GM23248 (cell line): ENCODE results near the gene PSMB8. TPM values are rescaled to one million over a fixed set of nuclear protein-coding genes. Genes with fewer than 3 reads are reported as not detected.

Experiments
- DNase-seq: peaks from one replicate; pipeline ENCODE4 v3.0.0-alpha.2; 2015
- H2AFZ ChIP-seq: fragments of 200-600 bp; sonication (generic); 2 replicates; pipeline ENCODE4 v1.6.1; 2016; ENCODE audit warnings: antibody characterized with exemption
- H3F3A ChIP-seq: fragments of 200-600 bp; sonication (generic); 2 replicates; pipeline ENCODE4 v1.6.1; 2016; ENCODE audit warnings: mild to moderate bottlenecking, antibody characterized with exemption, mixed run types; ENCODE audit not compliant: insufficient read depth
- H3K27ac ChIP-seq: fragments of 200-600 bp; sonication (generic); 2 replicates; pipeline ENCODE4 v1.5.1; 2016; ENCODE audit warnings: mild to moderate bottlenecking
- H3K27me3 ChIP-seq: fragments of 200-600 bp; sonication (generic); replicated peaks from 2 replicates; pipeline ENCODE4 v1.6.1; 2016; ENCODE audit warnings: mild to moderate bottlenecking; ENCODE audit not compliant: insufficient read depth
- H3K36me3 ChIP-seq: fragments of 200-600 bp; sonication (generic); 2 replicates; pipeline ENCODE4 v1.6.1; 2016; ENCODE audit warnings: low read depth, mild to moderate bottlenecking
- H3K4me1 ChIP-seq: fragments of 200-600 bp; sonication (generic); 2 replicates; pipeline ENCODE4 v1.6.1; 2016; ENCODE audit warnings: mild to moderate bottlenecking; ENCODE audit not compliant: insufficient read depth
- H3K4me2 ChIP-seq: fragments of 200-600 bp; sonication (generic); one replicate; pipeline ENCODE4 v1.6.1; 2016; ENCODE audit warnings: mild to moderate bottlenecking; ENCODE audit not compliant: unreplicated experiment
- H3K4me3 ChIP-seq: fragments of 200-600 bp; sonication (generic); 2 replicates; pipeline ENCODE4 v1.5.1; 2016; ENCODE audit warnings: mild to moderate bottlenecking
- H3K79me2 ChIP-seq: fragments of 200-600 bp; sonication (generic); 2 replicates; pipeline ENCODE4 v1.6.1; 2016; ENCODE audit warnings: mild to moderate bottlenecking; ENCODE audit not compliant: insufficient read depth
- H3K9ac ChIP-seq: fragments of 200-600 bp; sonication (generic); 2 replicates; pipeline ENCODE4 v1.6.1; 2016; ENCODE audit warnings: mild to moderate bottlenecking
- H3K9me2 ChIP-seq: fragments of 200-600 bp; sonication (generic); 2 replicates; pipeline ENCODE4 v1.6.1; 2016; ENCODE audit warnings: mixed run types, mild to moderate bottlenecking, moderate library complexity; ENCODE audit not compliant: insufficient read depth
- H3K9me3 ChIP-seq: fragments of 200-600 bp; sonication (generic); one replicate; pipeline ENCODE4 v1.6.1; 2017; ENCODE audit warnings: low read depth
- H4K20me1 ChIP-seq: fragments of 200-600 bp; sonication (generic); 2 replicates; pipeline ENCODE4 v1.6.0; 2016; ENCODE audit not compliant: insufficient read depth
- EZH2 ChIP-seq: fragments of 200-600 bp; sonication (generic); IDR thresholded peaks from 2 replicates; pipeline ENCODE4 v1.6.1; 2018; ENCODE audit warnings: antibody characterized with exemption, mild to moderate bottlenecking; ENCODE audit not compliant: insufficient read depth, poor library complexity, severe bottlenecking
- EZH2phosphoT487 ChIP-seq: fragments of 200-600 bp; sonication (generic); IDR thresholded peaks from 2 replicates; pipeline ENCODE4 v1.6.1; 2018; ENCODE audit warnings: antibody characterized with exemption, moderate library complexity, mild to moderate bottlenecking, low read depth; ENCODE audit not compliant: insufficient read depth
- whole genome bisulfite sequencing, 2 experiments: methylation state at CpG; one replicate each; pipeline ENCODE4 v1.1.6; 2015 to 2017; ENCODE audit warnings: low lambda C conversion rate in 2 of 2, low coverage in 1 of 2; ENCODE audit errors: missing lambda C conversion rate in 2 of 2; 5-methylcytosine and 5-hydroxymethylcytosine counted together
- in situ Hi-C: fragments of 300-500 bp; cut with MboI; formaldehyde crosslinking; loops from 2 replicates; pipeline ENCODE4 v1.15.0; 2020
- polyA plus RNA-seq: library from polyadenylated mRNA; unstranded; fragments of >200 nt; fragmentation: Nextera tagmentation; extraction: Ambion mirVana; gene quantifications from 2 replicates; pipeline ENCODE4 v1.2.1, GENCODE V29; 2016
- total RNA-seq: library from RNA; depleted of rRNA; stranded (reverse); fragments of >200 nt; shearing (Covaris generic); gene quantifications from 2 replicates; pipeline ENCODE4 v1.2.3, GENCODE V29; 2014

The PSMB8 gene
- total and polyA plus RNA-seq, 2 experiments from 2014 or later, result 27.2 to 33.5 TPM

DNA sequence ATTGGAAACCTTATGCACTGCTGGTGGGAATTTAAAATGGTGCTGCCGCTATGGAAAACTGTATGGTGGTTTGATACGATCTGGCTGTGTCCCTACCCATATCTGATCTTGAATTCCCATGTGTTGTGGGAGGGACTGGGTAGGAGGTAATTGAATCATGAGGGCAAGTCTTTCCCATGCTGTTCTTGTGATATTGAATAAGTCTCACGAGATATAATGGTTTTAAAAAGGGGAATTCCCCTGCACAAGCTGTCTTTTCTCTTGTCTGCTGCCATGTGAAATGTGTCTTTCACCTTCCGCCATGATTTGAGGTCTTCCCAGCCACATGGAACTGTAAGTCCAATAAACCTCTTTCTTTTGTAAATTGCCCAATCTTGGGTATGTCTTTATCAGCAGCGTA, 10.2 kb downstream of the PSMB8 start:
- no peaks in the 10 kb centered on the region for H3K9me3 ChIP-seq
- H4K20me1 ChIP-seq, result no peaks in the 10 kb centered on the region
- H3K27ac ChIP-seq, result no peak overlapping the region
- 97 to 98% methylated on average over 5 of the region's 5 CpGs for WGBS, 2 experiments
- peaks cover 8% of the 10 kb centered on the region; the same call in 1 of the 2 replicates for H3K4me1 ChIP-seq
- H3K4me2 ChIP-seq, result no peak overlapping the region
- H3K27me3 ChIP-seq, result no peaks in the 10 kb centered on the region
- in situ Hi-C loops, result no loop called here
- no peak for DNase-seq
- no peak overlapping the region for H3K4me3 ChIP-seq
- no peaks in the 10 kb centered on the region for H3K36me3 ChIP-seq
- no peak overlapping the region for H2AFZ ChIP-seq
- no peaks in the 10 kb centered on the region for H3F3A ChIP-seq
- 0 out of 2 replicates have a peak, but pooled peaks cover 4% of the 10 kb centered on the region for H3K79me2 ChIP-seq
- no peak overlapping the region for H3K9ac ChIP-seq
- no peaks in the 10 kb centered on the region for H3K9me2 ChIP-seq
- no peak for TF ChIP-seq EZH2
- TF ChIP-seq EZH2phosphoT487, result no peak

DNA sequence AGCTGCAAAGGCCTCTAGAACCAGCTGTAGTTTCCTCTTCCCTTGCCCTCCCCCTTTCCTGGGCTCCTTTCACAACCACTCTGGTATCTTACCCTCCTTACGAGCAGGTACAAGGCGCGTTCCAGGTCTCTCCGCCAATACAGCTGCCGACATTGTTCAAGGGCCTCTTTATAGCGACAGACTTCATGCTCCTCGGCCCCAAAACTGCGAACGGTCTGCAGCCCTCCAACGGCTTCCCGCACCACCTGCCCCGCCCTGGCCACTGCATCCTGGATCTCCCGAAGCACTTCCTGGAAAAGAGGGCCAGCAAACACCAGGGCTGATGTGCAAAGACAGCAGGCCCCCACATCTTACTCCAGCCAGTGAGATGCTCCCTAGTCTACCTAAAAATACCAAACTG, 11.3 kb downstream of the PSMB8 start:
- H3K36me3 ChIP-seq, result no peaks in the 10 kb centered on the region
- no peaks in the 10 kb centered on the region for H3K9me2 ChIP-seq
- no peaks in the 10 kb centered on the region for H4K20me1 ChIP-seq
- no peaks in the 10 kb centered on the region for H3K9me3 ChIP-seq
- H3K79me2 ChIP-seq, result 0 out of 2 replicates have a peak, but pooled peaks cover 4% of the 10 kb centered on the region
- WGBS, 2 experiments, result 90 to 91% methylated on average over 13 of the region's 13 CpGs
- no peak overlapping the region for H2AFZ ChIP-seq
- H3K27ac ChIP-seq, result no peak overlapping the region
- H3K9ac ChIP-seq, result no peak overlapping the region
- peaks cover 7% of the 10 kb centered on the region; the same call in 1 of the 2 replicates for H3K4me1 ChIP-seq
- no peak for DNase-seq
- no peaks in the 10 kb centered on the region for H3F3A ChIP-seq
- H3K27me3 ChIP-seq, result no peaks in the 10 kb centered on the region
- TF ChIP-seq EZH2, result no peak
- no peak for TF ChIP-seq EZH2phosphoT487
- in situ Hi-C loops, result no loop called here
- H3K4me2 ChIP-seq, result no peak overlapping the region
- no peak overlapping the region for H3K4me3 ChIP-seq

DNA sequence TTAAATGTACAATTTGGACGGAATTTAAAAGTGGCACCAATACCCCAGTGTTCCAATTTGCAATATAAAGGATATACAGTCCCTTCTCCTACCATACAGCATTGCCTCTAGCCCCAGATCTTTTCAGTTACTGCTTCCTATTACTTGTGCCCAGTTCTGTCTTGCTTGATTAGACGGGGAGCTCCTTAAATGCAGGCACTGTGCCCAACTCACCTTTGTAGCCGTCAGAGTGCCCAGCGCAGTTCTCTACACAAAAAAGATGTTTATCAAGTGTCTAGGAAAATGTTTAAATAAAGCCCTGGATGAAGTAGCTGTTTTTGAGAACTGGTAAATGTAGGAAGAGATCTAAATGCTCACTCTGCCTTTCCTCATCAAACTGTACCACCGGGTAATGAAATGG, 12.9 kb downstream of the PSMB8 start:
- in situ Hi-C loops, result no loop called here
- no peaks in the 10 kb centered on the region for H3K36me3 ChIP-seq
- H3K4me1 ChIP-seq, result peaks cover 5% of the 10 kb centered on the region; the same call in 1 of the 2 replicates
- no peaks in the 10 kb centered on the region for H4K20me1 ChIP-seq
- H3K9me2 ChIP-seq, result no peaks in the 10 kb centered on the region
- H3F3A ChIP-seq, result peaks cover 13% of the 10 kb centered on the region
- no peak overlapping the region for H3K4me2 ChIP-seq
- TF ChIP-seq EZH2 (no peak), EZH2phosphoT487 (no peak)
- no peaks in the 10 kb centered on the region for H3K79me2 ChIP-seq
- 76 to 83% methylated on average over 5 of the region's 5 CpGs for WGBS, 2 experiments
- no peaks in the 10 kb centered on the region for H3K9me3 ChIP-seq
- H3K27me3 ChIP-seq, result no peaks in the 10 kb centered on the region
- no peak overlapping the region for H3K4me3 ChIP-seq
- no peak overlapping the region for H2AFZ ChIP-seq
- H3K9ac ChIP-seq, result no peak overlapping the region
- H3K27ac ChIP-seq, result no peak overlapping the region
- DNase-seq, result no peak

DNA sequence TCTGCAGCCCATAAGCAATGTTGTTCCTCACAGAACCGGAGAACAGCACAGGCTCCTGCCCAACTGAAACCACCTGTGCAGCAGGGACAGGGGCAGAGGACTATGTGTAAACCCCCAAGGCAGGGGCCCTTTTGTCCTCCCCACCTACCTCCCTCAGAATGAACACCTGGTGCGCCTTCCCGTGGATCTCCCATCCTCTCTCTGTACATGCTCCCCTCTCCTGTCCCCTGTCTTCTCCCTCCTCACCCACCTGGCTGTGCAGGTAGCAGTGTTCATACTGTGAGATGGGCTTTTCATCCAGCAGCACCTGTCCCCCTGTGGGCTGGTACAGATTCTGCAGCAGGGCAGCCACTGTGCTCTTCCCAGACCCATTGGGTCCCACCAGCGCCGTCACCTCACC, 13.8 kb downstream of the PSMB8 start:
- Histone ChIP-seq H3K4me2 (no peak overlapping the region), H3K4me3 (no peak overlapping the region), H3K4me1 (peaks cover 5% of the 10 kb centered on the region; the same call in 1 of the 2 replicates), H2AFZ (no peak overlapping the region), H3K9me3 (no peaks in the 10 kb centered on the region), H3K9me2 (no peaks in the 10 kb centered on the region), H3K36me3 (no peaks in the 10 kb centered on the region), H4K20me1 (no peaks in the 10 kb centered on the region), H3K27me3 (no peaks in the 10 kb centered on the region), H3K27ac (no peak overlapping the region), H3K9ac (no peak overlapping the region), H3F3A (peaks cover 16% of the 10 kb centered on the region), H3K79me2 (no peaks in the 10 kb centered on the region)
- DNase-seq, result no peak
- 92 to 93% methylated on average over 5 of the region's 5 CpGs for WGBS, 2 experiments
- in situ Hi-C loops, result no loop called here
- TF ChIP-seq EZH2phosphoT487, result no peak
- TF ChIP-seq EZH2, result no peak

DNA sequence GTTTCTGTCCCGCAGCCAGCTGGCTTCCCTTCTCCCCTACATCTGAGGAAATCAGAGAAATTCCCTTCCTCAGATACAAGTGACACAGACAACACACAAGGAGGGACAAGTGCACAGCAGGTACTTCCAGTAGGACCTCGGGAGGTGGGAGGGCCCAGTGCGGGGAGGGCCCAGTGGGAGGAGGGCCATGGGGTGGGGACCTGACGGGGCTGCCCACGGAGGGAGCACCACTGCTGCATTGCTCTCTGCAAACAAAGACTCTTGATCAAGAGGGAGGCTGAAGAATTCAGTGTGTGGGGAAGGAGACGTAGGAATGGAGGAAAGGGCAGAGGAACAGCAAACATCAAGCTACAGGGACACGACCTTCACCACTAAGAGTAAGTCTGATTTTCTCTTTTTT, 14.4 kb downstream of the PSMB8 start:
- no peaks in the 10 kb centered on the region for H3K36me3 ChIP-seq
- H3K4me2 ChIP-seq, result no peak overlapping the region
- H3K4me1 ChIP-seq, result peaks cover 5% of the 10 kb centered on the region; the same call in 1 of the 2 replicates
- WGBS, 2 experiments, result 83% methylated on average over 6 to 7 of the region's 7 CpGs
- TF ChIP-seq EZH2 (no peak), EZH2phosphoT487 (no peak)
- no peaks in the 10 kb centered on the region for H3K79me2 ChIP-seq
- no peak overlapping the region for H3K9ac ChIP-seq
- peaks cover 16% of the 10 kb centered on the region for H3F3A ChIP-seq
- H3K9me3 ChIP-seq, result no peaks in the 10 kb centered on the region
- H3K27ac ChIP-seq, result no peak overlapping the region
- no peak for DNase-seq
- H2AFZ ChIP-seq, result no peak overlapping the region
- no peak overlapping the region for H3K4me3 ChIP-seq
- in situ Hi-C loops, result no loop called here
- no peaks in the 10 kb centered on the region for H3K27me3 ChIP-seq
- no peaks in the 10 kb centered on the region for H4K20me1 ChIP-seq
- no peaks in the 10 kb centered on the region for H3K9me2 ChIP-seq
